GM18499 (cell line): ENCODE measurements around the gene LMBR1.
A peak's percentile ranks its signal among the peaks of the same experiment; 100 is the strongest.
"Not testable (repeated sequence)": the region's sequence is repeated elsewhere in the genome, so short reads cannot be mapped to it uniquely, and the experiment has no call there.

Source experiments
- ATAC-seq: cut with Tn5 transposase; IDR thresholded peaks from one replicate; pipeline ENCODE4 v1.9.1; 2021; ENCODE audit warnings: moderate number of reproducible peaks; ENCODE audit not compliant: insufficient read depth, unreplicated experiment

LMBR1 gene

GRCh38 chr7:156816943-156817572 is 75.9 kb downstream of the LMBR1 start:
- no peak for ATAC-seq

DNA sequence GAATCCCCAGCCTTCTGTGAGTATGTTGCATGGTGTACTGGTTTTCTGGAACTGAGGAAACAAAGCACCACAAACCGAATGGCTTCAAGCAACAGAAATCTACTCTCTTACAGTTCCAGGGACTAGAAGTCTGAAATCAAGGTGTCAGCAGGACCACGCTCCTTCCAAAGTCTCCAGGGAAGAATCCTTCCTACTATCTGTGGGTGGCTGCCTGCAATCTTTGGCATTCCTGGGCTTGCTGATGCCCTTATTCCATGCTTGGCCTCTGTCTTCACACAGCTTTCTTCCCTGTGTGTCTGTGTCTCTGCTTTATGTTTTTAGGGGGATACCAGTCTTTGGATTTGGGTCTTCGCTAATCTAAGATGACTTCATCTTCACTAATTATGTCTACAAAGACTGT is 81.3 kb downstream of the LMBR1 start:
- ATAC-seq, result no peak

DNA sequence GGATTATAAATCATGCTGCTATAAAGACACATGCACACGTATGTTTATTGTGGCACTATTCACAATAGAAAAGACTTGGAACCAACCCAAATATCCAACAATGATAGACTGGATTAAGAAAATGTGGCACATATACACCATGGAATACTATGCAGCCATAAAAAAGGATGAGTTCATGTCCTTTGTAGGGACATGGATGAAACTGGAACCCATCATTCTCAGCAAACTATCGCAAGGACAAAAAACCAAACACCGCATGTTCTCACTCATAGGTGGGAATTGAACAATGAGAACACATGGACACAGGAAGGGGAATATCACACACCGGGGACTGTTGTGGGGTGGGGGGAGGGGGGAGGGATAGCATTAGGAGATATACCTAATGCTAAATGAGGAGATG is 89.3 kb downstream of the LMBR1 start:
- not testable (repeated sequence) for ATAC-seq

DNA sequence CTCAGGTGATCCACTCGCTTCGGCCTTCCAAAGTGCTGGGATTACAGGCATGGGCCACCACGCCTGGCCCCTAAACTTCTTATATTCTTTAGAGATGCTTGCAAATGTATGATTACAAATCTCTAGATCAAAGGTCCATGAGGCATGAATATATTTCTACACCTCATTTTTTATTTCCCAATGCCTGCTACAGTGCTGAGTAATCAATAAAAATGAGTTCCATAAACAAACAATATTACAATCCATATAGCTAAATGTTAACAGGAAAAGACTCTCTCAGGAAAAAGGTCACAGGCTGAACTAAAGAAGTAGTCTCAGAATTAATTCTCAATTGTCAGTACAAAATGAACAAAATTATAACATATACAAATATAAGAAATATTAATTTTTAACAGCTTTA is 90.8 kb downstream of the LMBR1 start:
- no peak for ATAC-seq

GRCh38 chr7:156795415-156795814 is 97.6 kb downstream of the LMBR1 start:
- no peak for ATAC-seq

GRCh38 chr7:156793334-156793733 is 99.6 kb downstream of the LMBR1 start:
- ATAC-seq, result no peak

- no peak for ATAC-seq
These were observed 100.4 kb downstream of the LMBR1 start for GRCh38 chr7:156792611-156793010.

GRCh38 chr7:156791241-156791640 is 101.7 kb downstream of the LMBR1 start:
- no peak for ATAC-seq

GRCh38 chr7:156790264-156790663 is 102.7 kb downstream of the LMBR1 start:
- ATAC-seq, result no peak

GRCh38 chr7:156785998-156786543 is 106.9 kb downstream of the LMBR1 start:
- no peak for ATAC-seq

DNA sequence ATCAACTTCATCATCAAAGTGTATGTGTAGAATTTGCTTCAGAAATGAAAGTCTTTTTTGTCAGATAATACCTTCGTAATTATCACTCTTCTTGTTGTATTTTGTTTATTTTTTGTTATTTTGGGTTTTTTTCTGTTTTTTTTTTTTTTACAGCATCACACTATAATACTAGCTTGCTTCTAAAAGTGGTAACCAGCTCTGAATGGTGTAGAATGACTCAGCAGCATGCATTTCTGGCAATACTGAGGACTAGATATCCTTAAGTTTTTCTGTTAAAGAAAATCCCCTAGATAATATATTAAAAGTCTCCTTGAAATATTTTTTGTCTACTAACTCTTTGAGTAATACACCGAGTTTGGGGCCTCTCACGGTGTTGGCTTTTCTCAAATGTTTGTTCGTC is 109.1 kb downstream of the LMBR1 start:
- no peak for ATAC-seq

- ATAC-seq, result no peak
These were observed 111.0 kb downstream of the LMBR1 start for GRCh38 chr7:156781972-156782371.

- peak; percentile 71 for ATAC-seq
These were observed 112.1 kb downstream of the LMBR1 start for GRCh38 chr7:156780724-156781455.

GRCh38 chr7:156778668-156779067 is 114.3 kb downstream of the LMBR1 start:
- no peak for ATAC-seq

GRCh38 chr7:156778201-156778600 is 114.8 kb downstream of the LMBR1 start:
- ATAC-seq, result no peak

- ATAC-seq, result no peak
These were observed 115.5 kb downstream of the LMBR1 start for GRCh38 chr7:156777364-156778069.

- no peak for ATAC-seq
These were observed 116.5 kb downstream of the LMBR1 start for GRCh38 chr7:156776527-156776926.

- no peak for ATAC-seq
These were observed 119.0 kb downstream of the LMBR1 start for GRCh38 chr7:156773966-156774365.

DNA sequence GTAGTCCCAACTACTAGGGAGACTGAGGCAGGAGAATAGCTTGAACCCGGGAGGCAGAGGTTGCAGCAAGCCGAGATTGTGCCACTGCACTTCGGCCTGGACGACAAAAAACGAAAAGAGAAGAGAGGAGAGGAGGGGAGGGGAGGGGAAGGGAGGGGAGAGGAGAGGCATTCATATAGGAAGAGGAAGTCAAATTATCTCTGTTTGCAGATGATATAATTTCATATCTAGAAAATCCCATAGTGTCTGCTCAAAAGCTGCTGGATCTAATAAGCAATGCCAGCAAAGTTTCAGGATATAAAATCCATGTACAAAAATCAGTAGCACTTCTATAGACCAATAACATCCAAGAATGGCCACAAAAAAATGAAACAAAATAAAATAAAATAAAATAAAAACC is 120.3 kb downstream of the LMBR1 start:
- ATAC-seq, result no peak

DNA sequence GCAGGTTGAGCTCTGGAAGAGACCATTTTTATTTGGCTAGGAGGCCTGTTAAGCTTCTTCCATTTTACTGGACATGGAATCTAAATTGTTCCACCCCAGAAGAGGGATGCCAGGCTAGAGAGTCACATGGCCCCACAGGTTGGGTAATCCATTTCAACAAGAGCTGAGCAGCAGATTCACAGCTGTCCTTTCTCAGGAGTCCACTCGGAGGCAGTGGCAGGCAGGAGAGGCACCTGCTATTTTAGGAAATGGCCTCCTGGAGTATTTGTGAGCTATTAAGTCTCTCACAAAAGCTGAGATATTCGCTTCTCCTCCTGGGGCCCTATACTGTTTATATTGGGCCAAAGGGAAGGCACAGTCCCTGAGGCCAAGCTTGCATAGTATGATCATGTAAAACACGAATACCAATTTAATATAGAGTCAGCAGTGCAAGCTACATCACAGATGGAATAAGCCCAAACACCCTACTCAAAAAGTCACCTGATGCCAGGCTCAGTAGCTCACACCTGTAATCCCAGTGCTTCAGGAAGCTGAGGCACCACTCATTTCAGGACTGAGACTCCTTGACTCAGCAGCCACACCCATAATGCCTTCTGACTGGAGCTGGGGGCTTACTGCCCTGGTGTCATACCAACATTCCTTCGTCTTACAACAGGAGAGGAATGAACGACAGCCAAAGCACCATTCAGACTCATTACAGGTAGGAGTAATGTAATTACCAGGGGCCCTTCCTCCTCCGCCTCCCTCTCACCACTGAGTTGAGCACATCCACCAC is 124.1 kb downstream of the LMBR1 start:
- ATAC-seq, result no peak
